Esophagus mucosa (tissue), 1 donor: Measurements from ENCODE around the gene TPRX1. TPM values are rescaled to one million over a fixed set of nuclear protein-coding genes. Genes with fewer than 3 reads are reported as not detected.
"Not testable (repeated sequence)": the region's sequence is repeated elsewhere in the genome, so short reads cannot be mapped to it uniquely, and the experiment has no call there.

ENCODE experiments used
- ATAC-seq: fragments of 200-7000 bp; cut with Tn5 transposase; one replicate; pipeline ENCODE4 v1.9.1; 2020
- total RNA-seq: library from RNA; stranded (reverse); gene quantifications from one replicate; pipeline ENCODE4 v1.2.4, GENCODE V29; 2023
- donor health status: DM: yes; HTN: yes; CAD: no.

The TPRX1 gene
- total RNA-seq, 1 donor from 2014 or later, result not detected

GRCh38 chr19:47798904-47799266, 5.5 kb downstream of the TPRX1 start:
- no peak for ATAC-seq

- no peak for ATAC-seq
Observed at GRCh38 chr19:47797996-47798903, 6.1 kb downstream of the TPRX1 start.

DNA sequence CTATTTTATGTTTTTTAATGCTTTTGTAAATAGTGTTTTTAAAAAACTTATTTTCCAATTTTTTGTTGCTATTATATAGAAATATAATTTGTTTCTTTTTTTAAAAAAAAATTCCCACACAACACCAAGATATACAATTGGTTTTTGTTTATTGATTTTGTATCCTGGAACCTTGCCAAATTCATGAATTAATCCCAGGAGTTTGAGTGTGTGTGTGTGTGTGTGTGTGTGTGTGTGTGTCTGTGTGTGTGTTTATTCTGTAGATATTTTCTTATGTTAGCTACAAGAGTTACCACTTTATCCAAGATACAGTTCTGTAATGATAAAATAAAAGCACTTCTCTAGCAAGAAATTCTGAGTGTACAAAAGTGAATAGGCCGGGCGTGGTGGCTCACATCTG, 7.6 kb downstream of the TPRX1 start:
- no peak for ATAC-seq

DNA sequence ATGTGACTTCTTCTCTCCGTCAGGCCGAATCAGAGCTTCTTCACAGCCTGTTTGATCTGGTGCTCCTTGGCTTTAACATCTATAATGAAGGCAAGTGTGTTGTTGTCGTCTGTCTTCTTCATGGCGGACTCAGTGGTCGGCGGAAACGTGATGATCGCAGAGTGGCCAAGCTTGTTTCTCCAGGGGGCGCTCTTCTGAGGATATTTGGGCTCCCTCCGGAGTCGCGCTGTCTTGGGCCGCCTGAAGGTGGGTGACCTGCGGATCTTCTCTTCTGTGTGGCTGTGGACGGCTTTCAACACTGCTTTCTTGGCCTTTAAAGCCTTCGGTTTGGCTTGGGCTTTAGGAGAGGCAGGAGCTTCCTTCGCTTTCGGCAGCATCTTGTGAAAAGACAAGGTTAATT, 9.8 kb downstream of the TPRX1 start:
- ATAC-seq, result no peak

- ATAC-seq, result no peak
Observed at GRCh38 chr19:47792616-47793015, 11.7 kb downstream of the TPRX1 start.

DNA sequence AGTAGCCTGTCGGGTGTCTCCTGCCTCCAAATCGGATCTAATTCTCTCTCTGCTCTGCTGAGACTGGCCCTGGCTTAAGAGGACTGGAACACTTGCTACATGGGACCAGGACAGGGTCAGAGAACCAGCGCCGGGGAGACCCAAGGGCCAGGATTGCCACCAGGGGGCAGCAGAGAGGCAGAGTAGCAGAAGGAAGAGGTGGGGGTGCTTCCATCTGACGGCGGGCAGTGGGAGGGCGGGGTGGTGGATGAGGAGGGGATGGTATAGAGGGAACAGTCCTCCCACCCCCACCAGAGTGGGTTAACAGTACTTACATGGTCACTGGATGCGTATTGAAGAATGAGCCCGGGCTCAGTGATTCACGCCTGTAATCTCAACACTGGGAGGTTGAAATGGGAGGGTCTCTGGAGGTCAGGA, 13.9 kb downstream of the TPRX1 start:
- peak; percentile 62 for ATAC-seq

DNA sequence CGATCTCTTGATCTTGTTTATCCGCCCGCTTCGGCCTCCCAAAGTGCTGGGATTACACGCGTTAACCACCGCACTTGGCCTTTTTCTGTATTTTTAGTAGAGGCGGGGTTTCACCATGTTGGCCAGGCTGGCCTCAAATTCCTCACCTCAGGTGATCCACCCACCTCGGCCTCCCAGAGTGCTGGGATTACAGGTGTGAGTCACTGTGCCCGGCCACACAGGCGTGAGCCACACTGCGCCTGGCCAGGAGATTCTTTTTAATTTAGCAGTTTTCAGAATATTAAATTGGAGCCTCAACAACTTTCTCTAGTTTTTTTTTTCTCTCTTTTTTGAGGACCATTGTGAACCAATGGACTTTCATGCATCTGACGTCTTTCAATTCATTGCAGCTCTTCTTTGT, 14.5 kb downstream of the TPRX1 start:
- ATAC-seq, result peak; percentile 39

GRCh38 chr19:47787307-47787706, 17.0 kb downstream of the TPRX1 start:
- ATAC-seq, result not testable (repeated sequence)

- no peak for ATAC-seq
Observed at GRCh38 chr19:47786566-47786965, 17.8 kb downstream of the TPRX1 start.

GRCh38 chr19:47781590-47782262, 22.6 kb downstream of the TPRX1 start:
- ATAC-seq, result no peak

GRCh38 chr19:47780215-47780551, 24.2 kb downstream of the TPRX1 start:
- no peak for ATAC-seq

DNA sequence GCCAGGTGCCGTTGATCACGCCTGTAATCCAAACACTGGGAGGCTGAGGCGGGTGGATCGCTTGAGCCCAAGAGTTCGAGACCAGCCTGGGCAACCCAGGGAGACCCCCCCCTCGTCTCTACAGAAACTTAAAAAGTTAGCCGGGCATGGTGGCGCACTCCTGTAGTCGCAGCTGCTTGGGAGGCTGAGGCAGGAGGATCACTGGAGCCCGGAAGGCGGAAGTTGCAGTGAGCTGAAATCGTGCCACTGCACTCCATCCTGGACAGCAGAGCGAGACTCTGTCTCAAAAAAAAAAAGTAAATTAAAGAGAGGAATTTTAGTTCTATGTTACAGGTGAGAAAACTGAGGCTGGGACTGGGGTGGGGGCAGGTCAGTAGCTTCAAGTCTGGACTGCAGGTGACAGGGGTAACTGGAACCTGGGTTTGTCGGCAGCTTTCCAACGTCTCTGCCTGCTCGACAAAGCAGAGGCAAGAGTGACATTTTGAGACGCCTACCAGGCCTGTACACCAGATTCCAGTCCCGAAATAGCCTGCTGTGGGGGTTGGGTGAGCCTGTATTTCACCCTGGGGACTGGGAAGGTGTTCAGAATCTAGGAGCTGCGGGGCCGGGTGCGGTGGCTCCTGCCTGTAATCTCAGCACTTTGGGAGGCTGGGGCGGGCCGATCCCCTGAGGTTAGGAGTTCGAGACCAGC, 24.7 kb downstream of the TPRX1 start:
- no peak for ATAC-seq

DNA sequence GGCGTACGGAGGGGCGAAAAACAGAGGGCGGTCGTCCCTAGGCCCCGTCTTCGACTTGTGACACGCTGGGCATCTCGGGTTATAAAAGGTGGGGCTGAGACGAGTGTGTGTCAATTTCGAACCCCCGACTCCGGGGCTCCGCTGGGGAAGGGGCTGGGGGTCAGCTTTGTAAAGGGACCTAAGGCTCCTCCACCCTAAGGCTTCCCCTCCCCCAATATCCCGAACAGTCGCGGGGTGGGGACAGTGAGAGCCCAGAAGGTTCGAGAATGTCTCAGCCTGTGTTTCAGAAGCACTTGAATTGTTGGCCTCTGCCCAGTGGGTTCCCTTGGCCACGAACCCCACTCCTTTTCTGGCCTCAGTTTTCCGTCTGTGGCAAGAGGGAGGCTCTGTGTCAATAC, 25.4 kb downstream of the TPRX1 start:
- ATAC-seq, result peak; percentile 2

DNA sequence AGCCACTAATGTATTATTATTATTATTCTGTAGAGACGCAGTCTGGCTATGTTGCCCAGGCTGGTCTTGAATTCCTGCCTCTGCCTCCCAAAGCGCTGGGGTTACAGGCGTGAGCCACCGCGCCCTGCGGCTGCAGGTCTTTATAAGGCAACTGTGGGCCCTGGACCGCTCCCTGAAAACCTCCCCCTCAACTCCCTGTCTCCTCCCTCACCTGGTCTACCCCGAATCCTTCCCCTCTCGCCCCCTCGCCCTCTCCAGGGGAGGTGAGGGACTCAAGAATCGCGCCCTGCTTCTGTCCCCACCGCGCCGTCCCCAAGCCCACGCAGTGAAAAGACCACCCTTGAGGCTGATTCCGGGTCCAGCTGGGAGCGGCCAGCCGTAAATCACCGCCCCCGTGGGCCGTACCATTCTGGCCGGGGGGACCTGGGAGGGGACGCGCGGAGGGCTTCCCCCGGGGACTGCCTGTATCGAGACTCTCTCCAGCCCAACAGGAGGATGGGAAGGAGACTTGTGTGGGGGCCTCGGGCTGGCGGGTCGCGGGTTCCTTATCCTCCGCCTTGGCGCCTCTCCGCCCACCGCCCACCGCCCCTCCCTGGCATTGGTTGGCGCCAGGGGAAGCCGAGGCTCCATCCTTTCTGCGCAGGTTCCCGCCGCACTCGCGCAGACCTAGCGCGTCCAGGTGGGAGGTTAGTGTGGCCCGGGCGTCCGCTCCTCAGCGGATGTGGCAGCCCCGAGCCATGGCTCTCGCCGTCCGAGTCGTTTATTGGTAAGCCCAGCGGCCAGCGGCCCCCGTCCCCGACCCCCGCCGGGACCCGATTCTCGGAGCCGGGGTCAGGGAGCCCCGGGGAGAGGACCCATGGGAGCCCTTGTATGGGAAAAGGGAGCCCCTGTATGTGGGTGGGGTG, 26.1 kb downstream of the TPRX1 start, which contains the start of gene SELENOW:
Gene SELENOW (plus strand): TSS at position 655 of the 905 bp plus-strand sequence. CDS start 83 bp downstream, at position 738.
- ATAC-seq, result peak; percentile 78

GRCh38 chr19:47777245-47778048, 26.9 kb downstream of the TPRX1 start:
- ATAC-seq, result not testable (repeated sequence)

DNA sequence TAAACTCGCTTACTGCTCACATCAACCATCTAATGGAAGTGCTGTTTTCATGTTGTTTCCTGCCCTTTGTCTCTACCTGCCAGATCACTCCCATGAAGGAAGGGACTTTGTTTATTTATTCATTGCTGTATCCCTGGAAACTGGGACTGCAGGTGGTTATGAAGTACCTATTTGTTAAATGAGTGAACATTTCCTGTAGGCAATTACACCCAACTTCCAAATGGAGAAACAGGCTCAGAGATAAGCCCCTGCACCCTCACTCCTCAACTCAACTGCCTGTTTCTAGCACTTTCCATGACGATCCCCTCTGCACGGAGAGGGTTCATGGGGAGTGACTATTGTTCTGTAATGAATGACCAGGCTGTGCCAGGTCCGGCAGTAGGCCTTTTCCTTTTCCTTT, 27.8 kb downstream of the TPRX1 start:
- ATAC-seq, result peak; percentile 66

DNA sequence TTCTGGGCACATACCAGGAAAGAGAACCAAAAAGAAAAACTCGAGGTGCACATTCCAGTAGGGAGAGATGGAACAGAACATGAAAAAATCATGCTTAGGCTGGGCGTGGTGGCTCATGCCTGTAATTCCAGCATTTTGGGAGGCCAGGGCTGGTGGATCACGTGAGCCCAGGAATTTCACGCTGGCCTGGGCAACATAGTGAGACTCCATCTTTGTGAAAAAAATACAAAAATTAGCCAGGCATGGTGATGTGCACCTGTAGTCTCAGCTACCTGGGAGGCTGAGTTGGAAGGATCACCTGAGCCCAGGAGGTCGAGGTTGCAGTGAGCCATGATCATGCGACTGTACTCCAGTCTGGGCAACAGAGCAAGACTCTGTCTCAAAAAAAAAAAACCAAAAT, 33.1 kb downstream of the TPRX1 start:
- not testable (repeated sequence) for ATAC-seq

DNA sequence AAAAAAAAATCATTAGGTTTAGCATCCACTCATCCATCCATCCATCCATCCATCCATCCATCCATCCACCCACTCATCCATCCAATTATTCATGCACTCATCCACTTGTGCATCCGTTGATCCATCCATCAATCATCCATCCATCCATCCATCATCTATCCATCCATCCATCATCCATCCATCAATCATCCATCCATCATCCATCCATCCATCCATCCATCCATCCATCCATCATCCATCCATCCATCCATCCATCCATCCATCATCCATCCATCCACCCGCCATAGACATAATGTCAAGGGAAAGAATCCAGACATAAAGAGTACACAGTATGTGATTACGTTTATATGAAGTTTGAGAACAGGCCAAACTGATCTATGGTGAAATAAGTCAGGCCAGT, 34.8 kb downstream of the TPRX1 start:
- no peak for ATAC-seq

GRCh38 chr19:47768604-47769003, 35.7 kb downstream of the TPRX1 start:
- ATAC-seq, result no peak

GRCh38 chr19:47767349-47767748, 37.0 kb downstream of the TPRX1 start:
- no peak for ATAC-seq

DNA sequence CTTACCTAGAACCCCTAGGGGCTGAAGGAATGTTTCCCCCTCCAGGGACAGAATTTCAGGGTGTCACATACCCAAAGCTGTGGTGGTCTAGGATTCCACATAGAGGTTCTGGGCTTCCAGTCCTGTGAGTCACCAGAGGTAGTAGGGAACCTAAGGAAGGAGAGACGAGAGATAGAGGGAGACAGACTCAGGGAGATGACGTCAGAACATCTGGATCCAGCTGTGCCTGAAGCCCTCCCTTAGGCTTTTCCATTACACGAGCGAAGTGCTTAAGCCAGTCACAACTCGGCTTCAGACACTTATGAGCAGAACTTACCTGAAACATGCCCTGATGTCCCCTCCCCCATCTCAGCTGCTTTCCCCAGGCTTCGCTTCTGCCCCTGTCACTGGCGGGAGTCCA, 37.7 kb downstream of the TPRX1 start:
- no peak for ATAC-seq

- ATAC-seq, result no peak
Observed at GRCh38 chr19:47766359-47766620, 38.1 kb downstream of the TPRX1 start.
